HG03354 (cell line): ENCODE data around the gene DLX6.

Experiments
- ATAC-seq: cut with Tn5 transposase; IDR thresholded peaks from one replicate; pipeline ENCODE4 v1.9.1; 2021; ENCODE audit warnings: mild to moderate bottlenecking; ENCODE audit not compliant: unreplicated experiment, poor library complexity, severe bottlenecking

The DLX6 gene

GRCh38 chr7:97008275-97008917 is 3.0 kb downstream of the DLX6 start:
- no peak for ATAC-seq

- ATAC-seq, result no peak
Measured at GRCh38 chr7:97009753-97010732, 4.7 kb downstream of the DLX6 start.

GRCh38 chr7:97011104-97011503 is 5.8 kb downstream of the DLX6 start:
- ATAC-seq, result no peak

- no peak for ATAC-seq
Measured at GRCh38 chr7:97011536-97012364, 6.4 kb downstream of the DLX6 start.

- no peak for ATAC-seq
Measured at GRCh38 chr7:97012365-97013133, 7.2 kb downstream of the DLX6 start.

GRCh38 chr7:97013134-97013844 is 7.9 kb downstream of the DLX6 start:
- no peak for ATAC-seq

- no peak for ATAC-seq
Measured at GRCh38 chr7:97013845-97014134, 8.4 kb downstream of the DLX6 start.

- no peak for ATAC-seq
Measured at GRCh38 chr7:97014145-97014750, 8.9 kb downstream of the DLX6 start.

- no peak for ATAC-seq
Measured at GRCh38 chr7:97015279-97015678, 9.9 kb downstream of the DLX6 start.

GRCh38 chr7:97015756-97016380 is 10.5 kb downstream of the DLX6 start:
- ATAC-seq, result no peak

- ATAC-seq, result no peak
Measured at GRCh38 chr7:97016381-97017191, 11.2 kb downstream of the DLX6 start.

GRCh38 chr7:97017192-97018125 is 12.1 kb downstream of the DLX6 start:
- no peak for ATAC-seq

- no peak for ATAC-seq
Measured at GRCh38 chr7:97018126-97018601, 12.8 kb downstream of the DLX6 start.

- no peak for ATAC-seq
Measured at GRCh38 chr7:97018791-97019531, 13.6 kb downstream of the DLX6 start.

- ATAC-seq, result no peak
Measured at GRCh38 chr7:97019710-97020225, 14.4 kb downstream of the DLX6 start.
